Measurements from ENCODE around the gene DENND2C. TPM values are rescaled to one million over a fixed set of nuclear protein-coding genes. Genes with fewer than 3 reads are reported as not detected.

DENND2C gene
- total and polyA plus RNA-seq, 2 of the 13 experiments (the other 11 are each of a cell fraction or from before 2014, with no cell fraction given), result 0.08 to 0.33 TPM

DNA sequence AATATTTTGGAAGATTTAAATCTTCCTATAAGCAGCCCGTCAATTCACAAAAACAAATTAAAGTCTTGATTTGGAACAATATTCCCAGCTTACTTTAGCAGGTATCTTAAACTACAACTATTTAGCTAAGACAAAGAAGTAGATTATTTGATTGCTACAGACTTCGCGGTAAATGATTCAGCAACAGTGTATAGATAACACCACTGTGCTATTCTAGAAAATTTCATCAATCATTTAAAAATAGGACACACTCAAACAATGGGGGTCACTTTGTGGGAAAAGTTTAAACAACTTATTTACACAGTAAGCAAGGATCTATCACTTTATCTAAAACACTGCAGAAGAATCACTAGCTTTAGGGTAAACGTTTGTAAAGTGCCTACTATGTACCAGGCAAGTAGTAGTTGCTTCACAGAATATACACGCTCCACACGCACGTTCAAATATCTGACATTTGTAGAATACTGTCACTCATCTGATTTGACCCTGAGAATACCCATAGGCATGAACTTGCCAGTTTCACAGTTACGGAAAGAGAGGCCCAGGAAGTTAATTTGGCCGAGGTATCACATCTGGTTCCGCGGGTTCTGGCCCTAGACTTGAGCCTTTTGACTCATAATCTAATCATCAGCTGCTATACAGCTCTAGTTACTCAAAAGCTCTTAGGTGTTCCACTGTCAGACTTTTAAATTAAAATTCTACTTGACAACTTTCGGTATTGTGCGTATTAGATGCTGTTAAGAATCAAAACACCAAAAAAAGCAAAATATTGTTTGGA, 876 bp downstream of the DENND2C start (continued):
- TF ChIP-seq ZNF773 (CRISPR knock-in tag; IDR thresholded peaks at IDR 0.05; ENCODE audit: borderline replicate concordance), result no peak
- TF ChIP-seq ZNF496 (CRISPR knock-in tag; IDR thresholded peaks at IDR 0.05; ENCODE audit: insufficient replicate concordance), result no peak
- TF ChIP-seq ZNF331 (CRISPR knock-in tag; IDR thresholded peaks at IDR 0.05), result no peak

- no peak overlapping the region for H3K9ac ChIP-seq (ENCODE audit: insufficient read depth, low read depth, low read length)
- DNase-seq (ENCODE audit: low spot score), result no peak
- no peaks in the 10 kb centered on the region for H4K20me1 ChIP-seq (ENCODE audit: insufficient read depth, low read length)
- no peaks in the 10 kb centered on the region for H3K79me2 ChIP-seq (ENCODE audit: insufficient read depth, low read length)
- TF ChIP-seq PCBP2 (optimal IDR thresholded peaks at IDR 0.05; ENCODE audit: low read depth, low read length, poor library complexity, severe bottlenecking) (no peak), AHR (CRISPR knock-in tag; IDR thresholded peaks at IDR 0.05) (no peak), ZNF326 (CRISPR knock-in tag; IDR thresholded peaks at IDR 0.05; ENCODE audit: borderline replicate concordance) (no peak), IKZF1 (IDR thresholded peaks at IDR 0.05) (no peak)
- 31% methylated on average over 4 of the region's 4 CpGs for WGBS (ENCODE audit: low lambda C conversion rate)
- POLR2A ChIA-PET, result interaction anchor here (1.0 kb wide), 1 partner anchor 112 kb away, joined by 3 read pairs; the partner anchor contains the start of gene SIKE1
- in situ Hi-C loops (cut with HindIII; ENCODE audit: extremely low pct_ligation_motif_present, low pct_unique_long_range_greater_than_20kb) (no loop called here), intact Hi-C loops (cut with micrococcal nuclease; ENCODE audit: unreplicated experiment) (no loop called here)
- no peak for ATAC-seq
- peaks cover 17% of the 10 kb centered on the region for H3K4me1 ChIP-seq (ENCODE audit: insufficient read depth, low read length)
- no peaks in the 10 kb centered on the region for H3K36me3 ChIP-seq (replicated peaks in 1 of 2; ENCODE audit: control insufficient read depth in 1 of 2, insufficient read depth in 2 of 2, low read length in 2 of 2)
- no peak overlapping the region for H3K4me3 ChIP-seq (replicated peaks in 1 of 3; ENCODE audit: insufficient read depth in 1 of 3, low read depth in 2 of 3, low read length in 3 of 3)
- no peak overlapping the region for H3K27ac ChIP-seq (ENCODE audit: extremely low read length, insufficient read depth, low read length)
- no peaks in the 10 kb centered on the region for H3K9me3 ChIP-seq (ENCODE audit: low read length)
- CTCF ChIA-PET (ENCODE audit: low intra/inter-chr PET ratio, low total read pairs), result no interaction called here
- no peak overlapping the region for H3K4me2 ChIP-seq (ENCODE audit: low read depth, low read length)
- H2AFZ ChIP-seq (ENCODE audit: low read length), result no peak overlapping the region
- no TSS peak for BruUV-seq (replicated peaks)
- peaks cover 0 to 21% of the 10 kb centered on the region in 2 experiments; a peak in 1 of 5 replicates for H3K27me3 ChIP-seq (ENCODE audit: control insufficient read depth in 1 of 2, insufficient read depth in 2 of 2, low read length in 2 of 2)
- no peak for FAIRE-seq
These were observed 1.5 kb downstream of the DENND2C start for GRCh38 chr1:114668373-114668772.
